Raji (cell line): ENCODE measurements around the gene CLTCL1.

Experiments
- POLR2A ChIP-seq: IDR thresholded peaks from 2 replicates; pipeline ENCODE4 v1.6.1; 2011; ENCODE audit warnings: low read depth, low read length, control low read depth; ENCODE audit not compliant: insufficient read depth

Gene CLTCL1

DNA sequence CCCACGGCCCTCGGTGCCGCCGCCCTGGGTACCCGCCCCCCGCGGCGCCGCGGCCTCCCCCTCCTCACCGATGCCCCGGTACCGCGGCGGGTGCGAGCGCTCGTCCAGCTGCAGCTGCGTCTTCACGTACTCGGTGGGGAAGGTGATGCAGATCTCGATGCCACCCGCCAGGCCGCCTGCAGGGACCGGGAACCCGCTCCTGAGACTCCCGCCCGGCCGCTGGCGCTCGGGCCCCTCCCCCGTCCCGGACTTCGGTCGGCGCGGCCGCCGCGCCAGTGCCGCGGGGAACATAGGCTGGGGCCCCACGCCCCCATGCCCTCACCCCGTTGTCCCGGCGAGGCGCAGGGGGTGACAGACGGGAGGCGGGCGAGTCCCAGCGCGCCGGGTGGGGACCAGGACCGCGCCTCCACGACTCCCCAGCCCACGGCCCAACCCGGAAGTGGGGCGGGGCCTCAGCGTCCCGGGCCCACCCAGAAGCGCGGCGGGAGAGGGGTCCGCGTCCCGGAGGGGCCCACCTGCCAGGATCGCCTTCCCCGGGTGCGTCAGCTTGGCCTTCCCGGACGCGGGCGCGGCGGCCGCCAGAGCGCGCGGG is 113.4 kb downstream of the CLTCL1 start:
- TF ChIP-seq POLR2A, result no peak

DNA sequence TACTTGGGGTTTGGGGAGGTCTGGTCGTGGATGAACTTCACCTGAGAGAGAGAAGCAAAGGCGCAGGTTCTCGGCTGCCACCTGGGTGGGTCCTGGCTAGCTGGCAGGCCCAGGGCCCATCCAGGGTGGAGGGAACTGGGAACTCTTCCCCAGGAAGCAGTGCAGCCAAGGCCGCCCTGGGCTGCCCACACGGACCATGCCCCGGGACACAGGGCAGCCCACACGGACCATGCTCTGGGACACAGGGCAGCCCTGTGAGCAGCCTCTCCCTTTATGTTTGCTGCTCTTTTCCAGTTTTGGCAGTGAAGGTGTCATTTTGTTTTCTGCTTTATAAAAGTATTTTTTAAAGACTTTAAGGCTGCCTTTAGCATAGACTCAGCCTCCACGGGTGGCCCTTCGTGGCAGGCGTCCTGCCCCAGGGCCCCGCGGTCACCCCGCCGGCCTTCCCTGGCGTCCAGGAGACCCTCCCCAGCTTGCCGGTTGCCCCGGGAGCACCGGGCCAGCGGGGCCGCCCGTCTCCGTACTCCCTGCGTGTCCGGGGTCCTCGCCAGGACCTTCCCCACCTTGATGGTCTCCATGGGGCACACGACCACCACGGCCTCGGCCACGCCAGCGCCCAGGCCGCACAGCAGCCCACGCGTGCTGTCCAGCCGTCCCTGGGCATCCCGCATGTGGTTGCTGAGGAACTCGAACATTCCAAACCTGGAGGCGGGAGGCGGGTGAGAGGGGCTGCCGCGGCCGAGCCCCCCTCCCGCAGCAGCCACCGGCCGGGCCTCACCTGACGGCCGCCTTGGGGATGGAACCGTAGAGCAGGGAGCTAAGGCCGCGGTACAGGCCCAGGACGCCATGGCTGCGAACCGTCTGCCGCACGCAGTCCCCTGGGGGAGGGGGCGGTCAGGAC is 114.1 kb downstream of the CLTCL1 start:
- TF ChIP-seq POLR2A, result no peak

DNA sequence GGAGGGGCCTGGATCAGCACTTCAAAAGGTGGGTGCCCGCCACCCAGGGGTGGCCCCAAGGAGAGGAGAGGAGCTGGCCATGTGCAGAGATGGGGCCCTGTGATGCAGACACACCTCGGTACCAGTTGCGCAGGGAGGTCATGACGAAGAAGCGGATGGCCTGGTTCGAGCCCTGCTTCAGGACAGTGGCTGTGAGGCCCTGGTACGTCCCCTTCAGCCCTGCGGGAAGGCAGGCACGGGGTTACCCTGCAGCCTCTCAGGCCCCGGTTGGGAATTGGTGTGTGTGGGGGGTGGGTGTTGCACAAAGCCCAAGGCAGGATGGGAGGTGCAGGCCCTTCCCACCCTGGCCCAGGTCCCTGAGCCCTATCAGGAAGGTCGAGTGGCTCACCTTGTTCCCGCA is 114.8 kb downstream of the CLTCL1 start:
- TF ChIP-seq POLR2A, result no peak

DNA sequence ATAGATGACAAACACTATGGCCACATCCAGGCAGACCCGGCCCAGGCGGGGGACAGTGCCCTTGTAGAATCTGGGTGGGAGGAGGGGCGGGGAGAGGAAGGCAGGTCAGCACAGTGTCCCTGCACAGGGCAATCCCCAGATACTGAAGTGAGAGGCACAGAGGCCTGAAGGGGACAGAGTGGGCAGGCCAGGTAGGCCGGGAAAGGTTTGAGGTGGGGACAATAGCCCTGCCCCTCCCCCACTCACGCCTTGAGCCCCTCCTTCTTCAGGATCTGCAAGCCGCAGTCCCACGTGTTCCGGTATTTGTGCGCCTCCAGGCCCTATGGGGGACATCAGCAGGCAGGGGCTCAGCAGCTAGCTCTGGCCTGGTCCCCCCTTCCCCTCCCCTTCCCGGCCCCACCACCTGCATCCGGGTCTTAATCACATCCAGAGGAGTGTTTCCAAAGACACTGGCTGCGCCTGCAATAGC is 115.3 kb downstream of the CLTCL1 start:
- TF ChIP-seq POLR2A, result peak; percentile 42

DNA sequence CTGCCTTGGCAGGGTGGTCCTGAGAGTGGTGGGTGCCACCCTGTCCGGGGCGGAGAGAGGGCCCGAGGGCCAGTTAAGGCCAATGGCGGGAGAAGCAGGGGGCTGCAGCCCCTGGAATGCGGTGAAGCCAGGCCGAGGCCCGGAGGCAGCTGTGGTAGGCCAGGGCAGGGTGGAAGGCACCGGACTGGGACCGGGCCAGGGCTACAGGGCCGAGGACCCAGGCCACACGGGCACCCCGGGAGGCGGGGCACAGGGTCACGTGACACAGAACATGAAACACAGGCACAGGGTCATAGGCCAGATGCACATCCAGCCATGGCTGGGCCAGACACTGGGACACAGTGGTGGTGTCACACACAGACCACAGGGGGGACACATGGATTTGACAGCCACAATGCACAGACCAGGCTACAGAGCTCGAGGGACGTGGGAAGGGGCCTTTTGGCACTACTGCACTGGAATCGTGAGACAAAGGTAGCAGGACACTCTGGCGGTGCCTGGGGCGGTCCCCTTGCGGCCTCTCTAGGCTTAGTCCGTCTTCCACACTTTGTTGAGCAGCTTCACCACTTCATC is 115.8 kb downstream of the CLTCL1 start:
- peak; percentile 27; the same call in 1 of the 2 replicates for TF ChIP-seq POLR2A

DNA sequence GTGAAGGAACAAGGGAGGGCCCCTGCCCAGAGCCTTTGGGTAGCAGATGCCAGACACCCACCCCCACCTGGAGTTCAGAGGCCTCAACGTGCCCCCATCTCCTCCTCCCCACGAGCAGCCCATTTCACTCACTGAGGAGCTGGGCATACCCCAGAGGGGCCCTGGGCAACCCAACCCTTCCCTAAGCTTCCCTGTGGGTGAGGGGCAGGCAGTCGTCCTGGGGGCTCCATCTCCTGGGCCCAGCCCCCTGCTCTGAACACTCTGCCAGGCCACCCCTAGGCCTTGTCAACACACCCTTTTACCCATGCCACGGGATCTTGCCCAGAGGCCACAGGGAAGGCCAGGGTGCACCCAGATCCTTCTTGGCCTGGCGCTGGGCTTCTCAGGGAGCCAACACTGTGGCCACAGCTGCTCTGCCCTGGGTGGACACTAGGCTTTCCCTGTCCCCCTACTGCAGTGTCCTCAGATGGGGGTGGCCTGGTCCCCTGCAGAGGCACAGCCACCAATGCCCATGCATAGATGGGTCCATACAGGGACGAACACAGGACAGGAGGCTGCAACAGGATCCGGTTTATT is 116.4 kb downstream of the CLTCL1 start:
- no peak for TF ChIP-seq POLR2A

DNA sequence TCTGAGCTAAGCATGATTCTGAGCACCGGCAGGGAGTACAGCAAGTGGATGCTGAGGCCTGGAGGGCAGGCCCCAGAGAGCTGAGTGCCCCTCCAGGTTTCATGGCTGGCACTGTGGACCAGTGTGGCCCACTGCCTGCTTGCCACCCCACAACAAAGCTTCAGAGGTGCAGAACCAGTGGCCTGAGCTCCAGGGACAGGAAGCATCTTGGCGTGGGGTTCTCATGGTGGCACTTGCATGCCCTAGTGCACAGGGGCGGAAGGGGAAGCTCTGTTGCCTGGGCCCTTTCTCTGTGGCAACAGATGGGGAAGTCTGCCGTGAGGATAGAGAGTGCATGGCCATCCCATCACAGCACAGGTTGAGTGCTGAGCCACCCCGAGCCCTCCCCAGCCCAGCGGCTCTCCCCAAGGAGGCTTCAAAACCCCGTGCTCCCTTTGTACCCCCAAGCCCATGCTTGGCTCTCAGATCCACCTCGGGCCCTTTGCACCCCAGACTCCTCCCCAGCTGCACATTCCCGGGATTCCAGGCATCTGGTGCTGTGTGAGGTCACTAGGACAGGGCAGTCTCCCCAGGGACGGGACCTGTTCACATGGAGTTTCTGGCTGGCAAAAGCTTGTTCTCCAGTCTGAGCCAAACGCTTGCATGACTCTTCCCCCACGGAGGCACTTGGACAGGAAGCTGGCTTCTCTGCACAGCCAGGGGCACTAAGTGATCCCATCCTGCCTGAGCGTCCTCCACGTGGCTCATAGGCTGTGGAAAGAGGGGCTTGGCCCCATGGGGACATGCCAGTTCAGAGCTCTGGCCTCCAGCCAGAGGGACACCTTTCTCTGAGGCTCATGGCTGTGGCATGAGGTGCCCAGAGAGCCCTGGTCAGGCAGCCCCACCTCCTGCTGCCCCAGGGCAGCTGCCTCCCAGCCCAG is 117.2 kb downstream of the CLTCL1 start:
- TF ChIP-seq POLR2A, result peak; percentile 43

DNA sequence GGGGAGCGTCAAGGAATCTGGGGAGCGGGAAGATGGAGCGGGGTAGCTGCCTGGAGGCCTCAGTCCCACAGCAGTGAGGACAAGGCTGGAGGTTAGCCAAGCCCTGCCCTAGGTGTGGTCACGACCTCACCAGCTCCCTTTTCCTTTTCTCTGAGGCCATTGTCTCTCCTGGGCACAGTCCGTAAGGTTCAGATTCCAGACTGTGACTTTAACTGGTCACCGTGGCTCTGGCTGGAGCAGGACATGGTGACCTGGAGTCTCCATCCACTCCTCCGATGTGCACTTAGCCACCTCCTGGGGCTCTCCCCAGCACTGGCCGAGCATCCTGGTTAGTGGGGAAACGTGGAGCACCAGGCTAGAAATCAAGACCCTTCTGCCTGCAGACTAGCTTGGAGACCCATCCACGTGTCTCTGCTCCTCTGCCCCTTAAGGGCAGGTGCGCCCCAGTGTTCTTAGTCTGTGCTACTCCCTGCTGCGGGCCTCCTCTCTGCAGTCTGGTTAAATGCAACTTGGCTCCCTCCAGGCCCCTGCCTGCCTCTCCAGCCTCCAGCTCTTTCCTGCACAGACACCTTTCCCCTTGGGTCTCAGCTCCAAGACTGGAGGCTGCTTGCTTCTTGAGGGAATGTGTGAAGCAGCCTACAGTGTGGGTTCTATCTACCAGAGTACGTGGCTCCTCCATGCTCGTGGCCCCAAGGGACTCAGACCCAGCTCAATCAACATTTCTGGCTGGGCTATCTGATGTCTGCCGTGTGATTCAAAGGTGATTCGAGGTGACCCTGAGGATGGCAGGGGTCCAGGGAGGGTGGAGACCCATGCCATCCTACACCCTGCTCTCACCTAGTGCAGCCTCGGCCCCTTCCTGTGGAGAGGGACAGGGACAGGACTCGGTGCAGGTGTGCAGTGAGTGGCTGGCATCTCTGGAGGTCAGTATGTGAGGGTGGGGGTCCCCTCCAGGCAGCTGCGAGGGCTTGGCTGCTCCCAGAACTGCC is 118.2 kb downstream of the CLTCL1 start:
- no peak for TF ChIP-seq POLR2A

DNA sequence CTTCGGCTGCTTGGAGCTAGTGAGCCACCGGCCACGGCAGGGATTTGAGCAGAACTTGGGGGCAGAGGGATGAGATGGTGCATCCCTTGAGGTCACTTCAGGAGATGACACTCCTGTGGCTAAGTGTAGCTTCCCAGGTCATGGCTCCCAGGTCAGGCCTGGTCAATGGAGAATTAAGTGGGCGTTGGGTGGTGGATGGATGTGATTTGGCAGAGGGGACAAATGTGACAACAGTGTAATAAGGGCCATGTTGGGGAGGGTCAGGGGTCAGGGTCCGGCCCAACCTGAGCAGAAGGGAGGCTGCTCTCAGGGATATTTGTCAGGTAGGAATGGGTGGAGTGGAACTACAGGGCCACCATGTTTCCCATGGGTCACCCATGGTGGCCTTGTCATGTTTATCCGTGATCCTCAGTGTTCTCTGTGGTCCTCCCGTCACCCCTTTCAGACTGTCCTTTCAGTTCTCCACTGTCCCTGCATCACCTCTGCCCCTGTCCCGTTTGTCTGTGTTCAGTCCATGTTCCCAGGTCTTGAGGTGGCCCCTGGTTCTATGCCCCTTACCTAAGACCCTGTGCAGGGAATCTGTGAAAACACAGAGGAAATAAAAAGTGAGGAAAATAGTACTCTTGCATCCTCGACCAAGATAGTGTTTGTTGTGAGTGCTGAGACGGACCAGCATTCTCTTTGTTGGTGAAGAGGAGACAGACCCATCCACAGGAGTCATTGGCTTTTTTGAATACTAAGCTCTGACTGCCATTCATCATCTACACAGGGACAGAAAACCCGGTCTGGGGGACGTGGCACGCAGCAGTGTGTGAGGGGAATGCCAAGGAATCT is 119.1 kb downstream of the CLTCL1 start:
- TF ChIP-seq POLR2A, result no peak; the same call in 1 of the 2 replicates

DNA sequence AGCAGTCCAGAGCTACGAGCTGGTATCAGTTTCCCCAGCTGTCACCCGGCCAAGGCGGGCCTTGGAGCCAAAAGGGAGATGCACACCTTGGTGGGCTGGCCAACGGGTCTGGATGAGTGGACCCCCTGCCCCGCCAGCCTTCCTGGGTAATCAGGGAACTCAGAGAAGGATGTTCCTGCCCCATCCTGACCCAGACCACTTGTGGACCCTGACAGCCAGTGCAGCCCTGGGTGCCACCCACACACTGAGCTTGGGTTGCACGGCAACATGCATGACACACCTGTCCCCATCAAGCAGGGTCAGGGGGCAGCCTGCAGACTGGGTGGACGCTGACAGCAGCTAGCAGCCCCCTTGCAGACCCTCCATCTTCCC is 121.6 kb downstream of the CLTCL1 start:
- TF ChIP-seq POLR2A, result peak; percentile 5; the same call in 1 of the 2 replicates

DNA sequence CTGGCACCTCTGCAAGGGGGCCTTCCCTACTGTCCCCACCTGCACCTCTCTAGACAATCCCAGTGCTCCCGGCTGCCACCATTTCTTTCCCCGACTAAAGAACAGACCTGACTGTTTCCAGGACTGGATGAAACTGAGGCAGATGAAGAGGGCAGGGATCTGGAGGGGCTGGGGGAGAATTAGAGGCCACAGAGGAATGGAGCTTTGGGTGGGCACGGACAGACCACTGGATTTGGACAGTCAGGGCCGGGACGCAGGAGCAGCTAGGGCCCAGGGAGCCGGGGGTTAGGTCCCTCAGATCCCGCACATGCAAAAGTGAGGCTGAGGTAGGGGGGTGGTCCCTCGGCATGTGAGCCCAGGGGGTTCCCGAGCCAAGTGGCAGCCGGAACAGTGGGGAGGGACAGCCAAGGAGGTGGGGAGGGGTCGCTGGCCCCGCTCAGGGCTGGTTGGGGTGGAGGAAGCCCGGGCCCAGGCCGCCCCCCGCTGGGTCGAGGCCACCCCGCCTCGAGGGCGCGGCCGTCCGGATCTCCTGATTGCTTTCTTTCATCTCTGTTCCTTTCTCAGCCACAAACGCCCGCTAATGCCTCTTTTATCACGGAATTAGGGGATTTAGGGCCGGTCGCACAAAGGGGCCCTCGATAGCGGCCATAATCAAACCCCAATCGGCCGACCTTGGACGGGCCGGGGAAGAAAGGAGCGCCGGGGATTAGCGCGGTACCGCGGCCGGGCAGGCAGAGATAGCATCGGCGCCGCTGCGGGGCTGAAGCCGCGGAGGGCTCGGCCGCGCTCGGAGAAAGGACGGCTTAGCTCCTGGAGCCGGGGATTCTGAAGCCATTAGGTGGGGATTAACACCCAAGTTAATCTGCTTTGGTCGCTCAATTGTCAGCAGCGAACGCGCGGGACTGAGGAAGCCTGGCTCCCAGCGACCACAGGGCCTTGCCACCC is 122.2 kb downstream of the CLTCL1 start:
- no peak; the same call in 1 of the 2 replicates for TF ChIP-seq POLR2A
